T-helper 17 cell (primary cell): ENCODE data around the gene SPARCL1. TPM values are rescaled to one million over a fixed set of nuclear protein-coding genes. Genes with fewer than 3 reads are reported as not detected.
"Not testable (repeated sequence)": the region's sequence is repeated elsewhere in the genome, so short reads cannot be mapped to it uniquely, and the experiment has no call there.

ENCODE experiments used
- ATAC-seq: fragments of 150-1000 bp; cut with Tn5 transposase; 2 replicates; pipeline ENCODE4 v1.10.0; 2021; ENCODE audit warnings: mild to moderate bottlenecking, moderate library complexity
- DNase-seq, 3 donors: peaks; one replicate each; pipeline versions ENCODE4 v3.0.0 to v3.0.0-alpha.2; 2020 to 2021
- H3K9me3 ChIP-seq: one replicate; pipeline ENCODE4 v1.7.0; 2013; ENCODE audit warnings: low read length, mild to moderate bottlenecking; ENCODE audit not compliant: control insufficient read depth, poor library complexity, severe bottlenecking
- H3K27ac Mint-ChIP-seq: one replicate; pipeline ENCODE4 v1.8.0; 2022; ENCODE audit warnings: mild to moderate bottlenecking, moderate library complexity, mixed read lengths
- H3K27me3 Mint-ChIP-seq: one replicate; pipeline ENCODE4 v1.8.0; 2022; ENCODE audit warnings: mixed read lengths
- H3K36me3 Mint-ChIP-seq: one replicate; pipeline ENCODE4 v1.8.0; 2022; ENCODE audit warnings: low read depth, mixed read lengths
- H3K4me1 Mint-ChIP-seq: one replicate; pipeline ENCODE4 v1.8.0; 2022; ENCODE audit warnings: mild to moderate bottlenecking, mixed read lengths
- H3K4me3 Mint-ChIP-seq: one replicate; pipeline ENCODE4 v1.8.0; 2022; ENCODE audit warnings: mild to moderate bottlenecking, moderate library complexity, mixed read lengths
- total RNA-seq, 4 donors: library from RNA in 2 of 4; stranded (reverse) in 2 of 4; gene quantifications; one replicate each; pipeline ENCODE4 v1.2.3 and lab custom pipeline; 2022 to 2026

The SPARCL1 gene
- total RNA-seq, 2 donors from 2014 or later = not detected

GRCh38 chr4:87488666-87489065 is 40.5 kb downstream of the SPARCL1 start:
- not testable (repeated sequence) for ATAC-seq, H3K4me3 Mint-ChIP-seq, DNase-seq, H3K27me3 Mint-ChIP-seq, H3K27ac Mint-ChIP-seq, H3K9me3 ChIP-seq, H3K36me3 Mint-ChIP-seq, H3K4me1 Mint-ChIP-seq

GRCh38 chr4:87483247-87483646 is 45.9 kb downstream of the SPARCL1 start:
- H3K27ac Mint-ChIP-seq, DNase-seq, H3K4me1 Mint-ChIP-seq, H3K27me3 Mint-ChIP-seq, ATAC-seq, H3K9me3 ChIP-seq, H3K36me3 Mint-ChIP-seq, H3K4me3 Mint-ChIP-seq: not testable (repeated sequence)

DNA sequence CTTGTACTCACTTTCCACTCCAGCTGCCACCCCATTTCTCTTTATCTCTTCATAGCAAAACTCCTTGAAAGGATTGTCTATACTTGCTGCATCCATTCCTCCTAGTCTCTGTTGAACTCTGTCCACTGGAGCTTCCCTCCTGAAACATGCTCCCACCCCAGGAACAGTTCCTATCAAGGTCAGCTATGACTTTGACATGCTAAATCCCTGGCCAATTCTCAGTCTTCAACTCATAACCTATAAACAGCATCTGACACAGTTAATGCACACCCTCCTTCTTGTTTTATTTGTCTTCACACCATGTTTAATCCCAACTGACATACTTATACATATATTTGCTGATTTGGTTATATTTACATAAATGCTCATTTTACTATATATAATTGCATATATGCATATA is 47.8 kb downstream of the SPARCL1 start:
- DNase-seq = no peak

DNA sequence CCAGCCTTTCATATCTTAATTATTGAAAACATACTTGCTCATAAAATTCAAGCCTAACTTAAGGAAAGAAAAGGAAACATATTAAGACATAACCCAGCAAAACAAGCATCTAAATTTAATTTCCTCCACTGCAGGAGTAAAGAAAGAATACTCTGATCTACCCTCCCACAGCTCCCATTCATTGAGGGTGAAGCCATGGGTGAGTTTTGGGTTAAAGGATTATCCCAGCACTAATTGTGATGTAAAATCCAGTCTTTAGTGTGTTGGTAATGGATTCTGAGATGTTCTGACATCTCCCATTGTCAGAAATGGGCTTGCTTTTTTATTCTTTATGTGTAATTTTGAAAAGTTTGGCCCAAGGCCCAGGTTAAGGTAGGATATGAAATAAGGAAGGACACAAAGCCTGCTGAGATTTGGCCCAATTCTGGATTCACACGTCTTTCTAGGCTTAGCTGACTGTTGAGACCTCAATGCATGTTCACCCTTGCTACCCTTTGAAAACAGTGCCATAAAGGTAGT is 50.4 kb downstream of the SPARCL1 start:
- Mint-ChIP-seq H3K27me3 (no peaks in the 10 kb centered on the region), H3K4me3 (no peak overlapping the region), H3K27ac (no peak overlapping the region), H3K36me3 (no peaks in the 10 kb centered on the region), H3K4me1 (no peaks in the 10 kb centered on the region)
- no peak for DNase-seq
- no peak for ATAC-seq
- no peaks in the 10 kb centered on the region for H3K9me3 ChIP-seq

More for the DNA sequence above, 47.8 kb downstream of the SPARCL1 start:
- H3K36me3 Mint-ChIP-seq = peaks cover 3% of the 10 kb centered on the region
- H3K27ac Mint-ChIP-seq = no peak overlapping the region
- ATAC-seq = no peak
- no peak overlapping the region for H3K4me3 Mint-ChIP-seq
- no peaks in the 10 kb centered on the region for H3K4me1 Mint-ChIP-seq
- H3K27me3 Mint-ChIP-seq = no peaks in the 10 kb centered on the region
- H3K9me3 ChIP-seq = no peaks in the 10 kb centered on the region

GRCh38 chr4:87476934-87477333 is 52.2 kb downstream of the SPARCL1 start:
- no peaks in the 10 kb centered on the region for H3K36me3 Mint-ChIP-seq
- H3K4me1 Mint-ChIP-seq = no peaks in the 10 kb centered on the region
- H3K4me3 Mint-ChIP-seq = no peak overlapping the region
- no peak for DNase-seq
- no peak overlapping the region for H3K27ac Mint-ChIP-seq
- no peaks in the 10 kb centered on the region for H3K27me3 Mint-ChIP-seq
- H3K9me3 ChIP-seq = no peaks in the 10 kb centered on the region
- no peak for ATAC-seq

GRCh38 chr4:87469390-87469789 is 59.8 kb downstream of the SPARCL1 start:
- Mint-ChIP-seq H3K27ac (no peak overlapping the region), H3K4me3 (no peak overlapping the region)

GRCh38 chr4:87465739-87466366 is 63.3 kb downstream of the SPARCL1 start:
- Mint-ChIP-seq H3K4me1 (no peaks in the 10 kb centered on the region), H3K36me3 (no peaks in the 10 kb centered on the region), H3K4me3 (no peak overlapping the region), H3K27ac (no peak overlapping the region), H3K27me3 (no peaks in the 10 kb centered on the region)
- H3K9me3 ChIP-seq = no peaks in the 10 kb centered on the region
- ATAC-seq (peak; percentile 42), DNase-seq (no peak)

More at GRCh38 chr4:87469390-87469789, 59.8 kb downstream of the SPARCL1 start:
- H3K9me3 ChIP-seq = no peaks in the 10 kb centered on the region
- no peak for ATAC-seq
- Mint-ChIP-seq H3K36me3 (no peaks in the 10 kb centered on the region), H3K27me3 (no peaks in the 10 kb centered on the region), H3K4me1 (no peaks in the 10 kb centered on the region)
- no peak for DNase-seq

DNA sequence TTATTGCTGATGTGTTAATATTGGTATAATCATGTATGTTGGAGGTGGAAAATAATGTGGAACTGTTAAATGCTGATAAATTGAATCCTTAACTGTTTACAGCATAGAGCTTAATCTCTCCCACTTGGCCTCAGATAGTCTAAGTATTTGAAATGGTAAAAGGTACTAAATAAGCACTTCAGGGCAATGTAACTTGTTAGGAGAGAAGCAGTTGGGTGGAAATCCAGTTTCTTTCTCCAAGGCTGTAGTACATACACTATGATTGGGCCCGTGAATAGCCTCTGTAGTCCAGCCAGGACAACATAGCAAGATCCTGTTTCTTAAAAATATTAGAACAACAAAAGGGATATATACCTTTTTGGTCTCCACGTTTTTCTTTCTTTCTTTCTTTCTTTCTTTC is 67.1 kb downstream of the SPARCL1 start:
- ATAC-seq (no peak), DNase-seq (no peak)
- peaks cover 2% of the 10 kb centered on the region for H3K36me3 Mint-ChIP-seq
- H3K4me1 Mint-ChIP-seq = no peaks in the 10 kb centered on the region
- no peak overlapping the region for H3K27ac Mint-ChIP-seq
- H3K9me3 ChIP-seq = no peaks in the 10 kb centered on the region
- no peaks in the 10 kb centered on the region for H3K27me3 Mint-ChIP-seq
- H3K4me3 Mint-ChIP-seq = no peak overlapping the region

DNA sequence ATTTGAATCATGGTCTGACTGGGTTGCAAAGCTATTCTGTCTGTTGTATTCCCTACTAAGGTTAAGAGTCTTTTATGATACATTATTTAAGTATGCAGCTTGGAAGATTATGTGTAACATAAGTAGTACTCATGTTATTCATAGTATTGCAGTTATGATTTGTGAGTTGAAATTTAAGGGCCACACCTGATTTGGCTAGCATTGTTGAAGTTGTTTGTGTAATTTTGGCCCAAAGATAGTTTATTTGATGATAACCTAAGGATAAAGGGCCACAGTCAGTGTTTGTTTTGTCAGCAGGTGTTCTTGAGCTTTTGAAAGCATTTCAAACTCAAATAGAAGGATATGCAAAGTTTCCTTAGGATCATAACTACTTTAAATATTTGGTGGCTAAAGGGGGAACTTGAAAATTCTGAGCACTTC is 67.9 kb downstream of the SPARCL1 start:
- Mint-ChIP-seq H3K36me3 (peaks cover 2% of the 10 kb centered on the region), H3K27ac (no peak overlapping the region), H3K27me3 (no peaks in the 10 kb centered on the region), H3K4me3 (no peak overlapping the region), H3K4me1 (no peaks in the 10 kb centered on the region)
- no peak for ATAC-seq
- no peaks in the 10 kb centered on the region for H3K9me3 ChIP-seq
- no peak for DNase-seq

- H3K4me3 Mint-ChIP-seq = no peak overlapping the region
- no peak overlapping the region for H3K27ac Mint-ChIP-seq
- H3K9me3 ChIP-seq = no peaks in the 10 kb centered on the region
Observed at GRCh38 chr4:87458913-87459312, 70.3 kb downstream of the SPARCL1 start.

GRCh38 chr4:87451537-87451936 is 77.6 kb downstream of the SPARCL1 start:
- no peak overlapping the region for H3K27ac Mint-ChIP-seq
- H3K36me3 Mint-ChIP-seq = peaks cover 4% of the 10 kb centered on the region
- DNase-seq (no peak), ATAC-seq (no peak)
- peaks cover 5% of the 10 kb centered on the region for H3K4me1 Mint-ChIP-seq
- H3K27me3 Mint-ChIP-seq = no peaks in the 10 kb centered on the region
- H3K9me3 ChIP-seq = no peaks in the 10 kb centered on the region
- H3K4me3 Mint-ChIP-seq = no peak overlapping the region

More at GRCh38 chr4:87458913-87459312, 70.3 kb downstream of the SPARCL1 start:
- Mint-ChIP-seq H3K4me1 (no peaks in the 10 kb centered on the region), H3K27me3 (no peaks in the 10 kb centered on the region), H3K36me3 (peaks cover 2% of the 10 kb centered on the region)
- DNase-seq (no peak), ATAC-seq (no peak)

- not testable (repeated sequence) for H3K27me3 Mint-ChIP-seq, H3K4me3 Mint-ChIP-seq, DNase-seq, H3K27ac Mint-ChIP-seq, ATAC-seq, H3K9me3 ChIP-seq
- H3K4me1 Mint-ChIP-seq = peaks cover 10% of the 10 kb centered on the region
- peaks cover 13% of the 10 kb centered on the region for H3K36me3 Mint-ChIP-seq
Observed at GRCh38 chr4:87446375-87446774, 82.8 kb downstream of the SPARCL1 start.

DNA sequence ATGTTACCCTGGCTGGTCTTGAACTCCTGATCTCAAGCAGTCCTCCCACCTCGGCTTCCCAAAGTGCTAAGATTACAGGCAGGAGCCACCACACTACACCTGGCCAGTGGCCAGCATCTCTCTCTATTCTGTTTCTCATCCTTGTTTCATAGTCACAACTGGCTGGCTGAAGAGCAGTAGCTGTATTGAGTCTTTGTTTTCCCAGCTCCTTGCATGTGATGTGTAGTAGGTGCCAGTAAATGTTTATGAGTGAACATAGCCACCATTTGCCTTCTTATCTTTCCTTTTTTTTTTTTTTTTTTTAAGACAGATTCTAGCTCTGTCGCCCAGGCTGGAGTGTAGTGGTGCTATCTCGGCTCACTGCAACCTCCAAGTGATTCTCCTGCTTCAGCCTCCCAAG is 83.2 kb downstream of the SPARCL1 start:
- Mint-ChIP-seq H3K36me3 (peaks cover 12% of the 10 kb centered on the region), H3K4me3 (no peak overlapping the region), H3K4me1 (peaks cover 10% of the 10 kb centered on the region), H3K27me3 (no peaks in the 10 kb centered on the region), H3K27ac (no peak overlapping the region)
- no peaks in the 10 kb centered on the region for H3K9me3 ChIP-seq
- ATAC-seq (no peak), DNase-seq (no peak)

GRCh38 chr4:87444741-87445140 is 84.4 kb downstream of the SPARCL1 start:
- ATAC-seq = no peak
- no peaks in the 10 kb centered on the region for H3K9me3 ChIP-seq
- Mint-ChIP-seq H3K4me1 (peaks cover 10% of the 10 kb centered on the region), H3K27me3 (no peaks in the 10 kb centered on the region), H3K4me3 (no peak overlapping the region), H3K36me3 (peaks cover 9% of the 10 kb centered on the region), H3K27ac (peak overlapping the region; percentile 51)
- DNase-seq = no peak
